Transverse colon (tissue), 4 donors: ENCODE measurements around the gene LRRFIP2. TPM values are rescaled to one million over a fixed set of nuclear protein-coding genes. Genes with fewer than 3 reads are reported as not detected.

Experiments used
- DNase-seq: peaks from one replicate; pipeline ENCODE4 v3.0.0-alpha.2; 2019
- H3K27ac ChIP-seq, 4 donors: fragments of 200-600 bp; sonication (generic); 2 replicates each; pipeline ENCODE4 v1.5.1; 2016 to 2018; ENCODE audit warnings: inconsistent platforms in 4 of 4
- H3K27me3 ChIP-seq: fragments of 200-600 bp; sonication (generic); 2 replicates; pipeline ENCODE4 v1.5.1; 2017; ENCODE audit warnings: inconsistent platforms
- H3K36me3 ChIP-seq, 4 donors: fragments of 200-600 bp; sonication (generic); 2 replicates each; pipeline ENCODE4 v1.5.1; 2017 to 2019; ENCODE audit warnings: inconsistent platforms in 4 of 4
- H3K4me1 ChIP-seq, 4 donors: fragments of 200-600 bp; sonication (generic); 2 replicates each; pipeline ENCODE4 v1.5.1; 2017 to 2020; ENCODE audit warnings: inconsistent platforms in 4 of 4
- H3K4me3 ChIP-seq, 4 donors: fragments of 200-600 bp; sonication (generic); 1 replicate in 1 of 4; 2 replicates in 3 of 4; pipeline versions ENCODE4 v1.5.1 to v1.6.1; 2017 to 2019; ENCODE audit warnings: inconsistent platforms in 4 of 4
- H3K9me3 ChIP-seq, 2 donors: fragments of 200-600 bp; sonication (generic); 2 replicates each; pipeline ENCODE4 v1.5.1; 2017 to 2019; ENCODE audit warnings: inconsistent platforms in 2 of 2
- CTCF ChIP-seq, 5 experiments: fragments of 200-600 bp in 3 of 5; fragments of 450-650 bp in 2 of 5; sonication (generic) in 3 of 5; IDR thresholded peaks; 1 replicate in 2 of 5; 2 replicates in 3 of 5; pipeline ENCODE4 v1.5.1; 2016 to 2017; ENCODE audit warnings: antibody characterized with exemption in 5 of 5, inconsistent platforms in 3 of 5, mild to moderate bottlenecking in 2 of 5, moderate library complexity in 1 of 5
- EP300 ChIP-seq: sonication (generic); formaldehyde crosslinking; IDR thresholded peaks from one replicate; pipeline ENCODE4 v1.6.1; 2017; ENCODE audit warnings: antibody characterized with exemption, low read depth
- POLR2A ChIP-seq: fragments of 450-650 bp; IDR thresholded peaks from one replicate; pipeline ENCODE4 v1.6.1; 2016; ENCODE audit warnings: antibody characterized with exemption, mild to moderate bottlenecking, moderate library complexity
- POLR2AphosphoS5 ChIP-seq, 3 donors: sonication (generic); formaldehyde crosslinking; IDR thresholded peaks; one replicate each; pipeline ENCODE4 v1.6.1; 2016; ENCODE audit warnings: antibody characterized with exemption in 3 of 3
- WGBS, 2 donors: methylation state at CpG; one replicate each; pipeline ENCODE4 v1.1.5; 2018; ENCODE audit warnings: low coverage in 1 of 2; 5-methylcytosine and 5-hydroxymethylcytosine counted together
- in situ Hi-C, 4 donors: fragments of 200-750 bp; cut with MboI; loops; one replicate each; pipeline versions ENCODE4 v1.15.0 to v1.15.1; 2017; ENCODE audit warnings: low sequenced_read_pairs in 3 of 4, low pct_ligation_motif_present in 1 of 4, low pct_unique_long_range_greater_than_20kb in 1 of 4
- intact Hi-C: fragments of 100-400 bp; cut with DNase I; formaldehyde crosslinking; loops from one replicate; pipeline ENCODE4 v1.15.1; 2023; ENCODE audit warnings: low total_unique reads
- total RNA-seq, 4 donors: library from RNA; depleted of rRNA; stranded (reverse); fragments of >200 nt; gene quantifications; one replicate each; pipeline ENCODE4 v1.1.0, GENCODE V29; 2016

LRRFIP2 gene
- total RNA-seq, 4 donors from 2014 or later, result 136 to 198 (median 167) TPM

- Histone ChIP-seq H3K36me3 (peaks cover 0 to 21% (median 0%) of the 10 kb centered on the region in 4 donors), H3K4me3 (no peak overlapping the region), H3K27me3 (no peaks in the 10 kb centered on the region), H3K27ac (no peak overlapping the region), H3K9me3 (no peaks in the 10 kb centered on the region), H3K4me1 (peaks cover 0 to 18% (median 5%) of the 10 kb centered on the region in 4 donors)
- no peak for DNase-seq
- TF ChIP-seq CTCF (IDR thresholded peaks at IDR 0.05) (no peak), POLR2AphosphoS5 (IDR thresholded peaks at IDR 0.05) (no peak), POLR2A (no peak), EP300 (no peak)
- intact Hi-C loops (no loop called here), in situ Hi-C loops (no loop called here)
- 96 to 100% methylated on average over 2 of the region's 2 CpGs for WGBS, 2 donors
These were observed 75.5 kb downstream of the LRRFIP2 start for GRCh38 chr3:37098884-37099283.

- in situ Hi-C loops (no loop called here), intact Hi-C loops (no loop called here)
- no peak for DNase-seq
- H3K4me1 ChIP-seq, result peaks cover 0 to 18% (median 4%) of the 10 kb centered on the region in 4 donors
- TF ChIP-seq POLR2AphosphoS5 (IDR thresholded peaks at IDR 0.05) (no peak), CTCF (IDR thresholded peaks at IDR 0.05) (no peak), POLR2A (no peak), EP300 (no peak)
- H3K27ac ChIP-seq, result no peak overlapping the region
- peaks cover 0 to 21% (median 3%) of the 10 kb centered on the region in 4 donors for H3K36me3 ChIP-seq
- H3K27me3 ChIP-seq, result no peaks in the 10 kb centered on the region
- no peak overlapping the region for H3K4me3 ChIP-seq
- H3K9me3 ChIP-seq, result no peaks in the 10 kb centered on the region
These were observed 76.6 kb downstream of the LRRFIP2 start for GRCh38 chr3:37097776-37098175.

DNA sequence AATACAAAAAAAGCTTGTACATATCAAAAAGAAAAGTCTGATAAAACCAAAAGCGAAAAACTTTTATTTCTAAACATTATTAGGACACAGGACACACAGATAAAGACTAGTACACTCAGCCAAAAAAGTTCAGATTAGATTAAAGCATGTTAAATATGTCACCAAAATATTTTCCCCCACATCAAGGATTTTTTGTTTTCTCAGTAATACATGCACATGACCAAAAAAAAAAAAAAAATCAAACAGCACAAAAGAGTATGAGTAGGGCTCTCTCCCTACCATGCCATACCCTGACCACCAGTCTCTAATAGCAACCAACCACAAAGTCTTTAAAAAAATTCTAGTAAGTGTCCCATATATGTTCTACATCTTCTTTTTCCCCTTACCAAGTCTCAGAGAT is 77.4 kb downstream of the LRRFIP2 start:
- no peak overlapping the region for H3K4me3 ChIP-seq
- whole genome bisulfite sequencing, 2 donors, result 77 to 90% methylated on average over 1 of the region's 1 CpG
- H3K27ac ChIP-seq, result no peak overlapping the region
- H3K36me3 ChIP-seq, result peaks cover 0 to 21% (median 3%) of the 10 kb centered on the region in 4 donors
- intact Hi-C loops (no loop called here), in situ Hi-C loops (no loop called here)
- TF ChIP-seq POLR2AphosphoS5 (IDR thresholded peaks at IDR 0.05), result no peak
- TF ChIP-seq EP300, result no peak
- no peak for TF ChIP-seq POLR2A
- TF ChIP-seq CTCF (IDR thresholded peaks at IDR 0.05), result no peak
- no peaks in the 10 kb centered on the region for H3K9me3 ChIP-seq
- H3K27me3 ChIP-seq, result no peaks in the 10 kb centered on the region
- no peak for DNase-seq
- H3K4me1 ChIP-seq, result peaks cover 0 to 18% (median 4%) of the 10 kb centered on the region in 4 donors

DNA sequence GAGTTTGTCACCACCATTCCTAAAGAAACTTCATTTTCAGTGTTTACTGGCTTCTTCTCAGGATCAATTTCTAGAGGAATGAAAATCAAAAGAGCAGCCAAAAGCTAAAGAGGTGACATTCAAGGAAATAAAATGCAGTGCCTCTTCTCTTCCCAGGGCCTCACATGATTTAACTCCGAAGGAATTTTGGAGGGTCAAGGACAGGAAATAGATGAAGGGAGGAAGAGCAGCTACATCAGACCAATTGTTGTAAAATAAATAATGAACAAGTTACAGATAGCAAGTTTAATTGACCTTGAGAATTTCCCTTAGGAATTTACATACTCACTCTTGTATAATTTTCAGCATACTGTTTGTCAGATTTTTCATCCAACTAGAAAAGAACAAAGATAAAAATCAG is 78.1 kb downstream of the LRRFIP2 start:
- H3K27ac ChIP-seq, result no peak overlapping the region
- DNase-seq, result no peak
- no peak overlapping the region for H3K4me3 ChIP-seq
- intact Hi-C loops, result no loop called here
- in situ Hi-C loops, result no loop called here
- peaks cover 0 to 21% (median 3%) of the 10 kb centered on the region in 4 donors for H3K36me3 ChIP-seq
- H3K4me1 ChIP-seq, result peaks cover 0 to 18% (median 4%) of the 10 kb centered on the region in 4 donors
- TF ChIP-seq POLR2A (no peak), POLR2AphosphoS5 (IDR thresholded peaks at IDR 0.05) (no peak), EP300 (no peak), CTCF (IDR thresholded peaks at IDR 0.05) (no peak)
- no peaks in the 10 kb centered on the region for H3K9me3 ChIP-seq
- H3K27me3 ChIP-seq, result no peaks in the 10 kb centered on the region
- 58 to 80% methylated on average over 1 of the region's 1 CpG for WGBS, 2 donors
